Epidermal melanocyte (primary cell): Measurements from ENCODE around the gene TRIM63.
"Not testable (repeated sequence)": the region's sequence is repeated elsewhere in the genome, so short reads cannot be mapped to it uniquely, and the experiment has no call there.

Source experiments
- DNase-seq: peaks from one replicate; pipeline ENCODE4 v3.0.0; 2011; ENCODE audit warnings: low spot score; ENCODE audit not compliant: insufficient read length

The TRIM63 gene

GRCh38 chr1:26067432-26067911 is at the start of gene TRIM63:
Gene TRIM63 (minus strand): TSS chr1:26067630. CDS start chr1:26067494, 136 bp downstream.
- DNase-seq = peak; percentile 95

DNA sequence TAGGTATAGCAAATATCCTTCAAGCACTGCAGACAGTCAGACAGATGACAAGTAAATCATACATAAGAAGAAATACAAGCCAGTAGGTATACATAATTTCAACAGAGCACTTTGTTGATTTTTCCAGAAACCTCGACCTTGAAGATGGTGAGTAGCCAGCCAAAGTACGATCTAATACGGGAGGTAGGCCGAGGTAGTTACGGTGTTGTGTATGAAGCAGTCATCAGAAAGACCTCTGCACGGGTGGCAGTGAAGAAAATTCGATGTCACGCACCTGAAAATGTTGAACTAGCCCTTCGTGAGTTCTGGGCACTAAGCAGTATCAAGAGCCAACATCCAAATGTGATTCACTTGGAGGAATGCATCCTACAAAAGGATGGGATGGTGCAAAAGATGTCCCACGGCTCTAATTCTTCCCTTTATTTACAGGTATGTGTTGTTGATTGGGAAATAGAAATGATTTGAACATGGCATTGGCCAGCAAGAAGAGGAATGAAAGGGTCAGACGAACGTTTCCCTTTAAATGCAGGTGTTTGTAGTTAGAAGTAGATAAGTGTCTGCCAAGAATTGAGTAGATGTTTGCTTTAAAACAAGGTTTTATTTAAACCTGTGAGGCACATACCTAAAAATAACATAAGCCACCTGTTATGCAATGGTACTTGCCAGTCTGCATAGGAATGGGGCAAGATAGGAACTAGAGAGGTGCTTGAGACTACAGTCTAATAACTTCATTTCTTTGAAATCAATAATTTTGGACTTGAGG is 46.9 kb upstream of the TRIM63 start:
- no peak for DNase-seq

DNA sequence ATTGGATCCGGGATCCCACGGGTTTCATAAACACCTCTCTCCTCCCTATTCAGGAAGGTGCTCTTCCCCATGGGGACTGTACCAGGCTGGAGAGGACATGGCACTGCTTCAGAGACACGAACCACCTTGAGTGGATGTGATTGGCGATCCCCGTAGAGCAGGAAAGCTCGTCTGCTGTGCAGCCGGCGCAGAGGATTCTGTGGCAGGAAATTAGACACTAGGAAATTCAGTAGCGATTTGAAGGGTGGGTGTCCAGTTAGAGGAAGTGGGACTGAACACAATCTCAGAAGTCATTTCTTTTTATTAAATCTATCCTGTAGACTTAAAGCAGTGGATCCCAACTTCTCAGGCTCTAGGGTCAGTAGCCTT is 45.0 kb upstream of the TRIM63 start:
- DNase-seq = no peak

DNA sequence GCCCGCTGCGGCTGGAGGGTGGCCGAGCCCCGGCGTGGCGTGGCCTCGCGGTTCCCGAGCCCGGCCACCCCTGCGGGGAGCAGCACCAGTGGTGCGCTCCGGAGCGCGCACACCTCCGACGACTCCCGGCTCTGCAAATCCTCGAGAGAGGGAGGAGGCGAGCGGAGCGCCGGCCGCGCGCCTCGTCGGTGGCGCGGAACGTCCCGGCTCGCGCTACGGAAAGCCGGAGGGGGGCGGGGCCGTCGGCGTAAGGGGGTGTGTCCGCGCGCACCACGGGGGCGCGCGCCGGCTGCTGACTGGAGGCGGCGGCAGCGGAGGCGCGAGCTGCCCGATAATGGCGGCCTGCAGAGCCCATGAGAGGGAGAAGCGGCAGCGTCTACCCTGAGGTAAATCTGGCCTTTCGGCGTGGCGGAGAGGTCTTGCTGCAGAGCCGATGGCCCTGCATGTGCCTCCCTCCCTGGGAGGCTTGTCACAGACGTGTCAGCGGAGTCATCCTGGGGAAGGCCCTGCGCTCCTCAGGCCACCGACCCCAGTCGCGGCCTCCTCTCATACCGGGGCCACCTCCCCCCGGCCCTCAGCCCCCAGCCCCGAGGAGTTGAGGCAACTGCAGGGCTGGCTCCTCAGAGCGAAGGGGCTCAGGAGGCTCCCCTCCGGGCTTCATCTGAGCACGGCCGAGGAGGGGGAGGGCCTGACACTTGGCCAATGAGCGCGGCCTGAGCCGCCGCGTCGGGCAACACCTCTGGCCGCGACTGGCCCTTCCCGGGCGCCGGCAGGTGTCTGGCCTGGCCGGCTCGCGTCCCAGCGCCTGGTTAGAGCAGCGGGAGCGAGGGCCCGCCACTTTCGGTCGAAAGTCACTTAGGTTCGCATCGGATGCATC is 44.3 kb upstream of the TRIM63 start, which contains the start of gene PDIK1L:
TSS of gene PDIK1L (plus strand) at position 295 of the 877 bp plus-strand sequence. CDS start 2,485 bp downstream, outside the sequence.
- peak; percentile 73 for DNase-seq

- DNase-seq = peak; percentile 76
Observed at GRCh38 chr1:26110731-26111529, 43.5 kb upstream of the TRIM63 start.

DNA sequence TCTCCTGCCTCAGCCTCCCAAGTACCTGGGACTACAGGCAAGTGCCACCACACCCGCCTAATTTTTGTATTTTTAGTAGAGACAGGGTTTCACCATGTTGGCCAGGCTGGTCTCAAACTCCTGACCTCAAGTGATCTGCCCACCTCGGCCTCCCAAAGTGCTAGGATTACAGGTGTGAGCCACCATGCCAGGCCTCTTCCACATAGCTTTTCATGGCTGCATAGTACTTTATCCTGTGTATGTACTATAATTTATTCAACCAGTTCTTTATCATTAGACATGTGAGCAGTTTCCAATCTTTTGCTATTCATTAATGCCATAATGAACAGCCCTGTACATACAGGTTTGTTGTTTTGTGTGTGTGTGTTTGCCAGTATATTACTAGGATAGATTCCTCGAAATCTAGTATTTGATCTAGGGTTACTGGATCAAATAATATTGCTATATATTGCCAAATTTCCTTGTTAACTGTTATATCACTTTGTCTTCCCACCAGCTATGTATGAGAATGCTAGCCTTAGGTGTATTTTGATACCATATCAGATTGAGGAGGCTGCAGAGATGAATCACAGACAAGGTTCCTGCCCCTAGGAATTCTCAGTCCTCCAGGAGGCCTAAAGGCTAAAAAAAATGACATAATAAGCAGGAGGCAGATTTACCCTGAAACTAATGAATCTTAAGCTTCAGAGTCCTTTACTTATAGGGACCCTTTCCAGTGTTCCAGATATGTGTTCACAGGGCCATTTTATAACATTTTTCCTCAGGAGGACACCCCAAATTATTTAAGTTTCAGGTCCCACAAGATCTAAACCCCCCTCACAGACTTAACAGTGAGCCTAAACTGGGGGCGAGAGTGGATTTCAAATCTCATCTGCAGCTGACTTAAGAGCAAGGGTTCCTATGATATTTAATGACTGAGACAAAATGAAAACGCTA is 42.1 kb upstream of the TRIM63 start:
- no peak for DNase-seq

DNA sequence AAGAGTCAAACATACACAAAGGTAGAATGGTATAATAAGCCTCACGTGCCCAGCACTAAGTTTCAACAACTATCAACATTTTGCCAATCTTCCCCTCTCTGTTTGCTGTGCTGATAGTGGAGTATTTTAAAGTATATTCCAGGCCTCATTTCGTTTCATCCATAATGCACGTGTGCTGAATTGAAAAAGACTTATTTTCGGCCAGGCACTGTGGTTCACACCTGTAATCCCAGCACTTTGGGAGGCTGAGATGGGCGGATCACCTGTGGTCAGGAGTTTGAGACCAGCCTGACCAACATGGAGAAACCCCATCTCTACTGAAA is 37.8 kb upstream of the TRIM63 start:
- not testable (repeated sequence) for DNase-seq

GRCh38 chr1:26102526-26102925 is 35.1 kb upstream of the TRIM63 start:
- no peak for DNase-seq

DNA sequence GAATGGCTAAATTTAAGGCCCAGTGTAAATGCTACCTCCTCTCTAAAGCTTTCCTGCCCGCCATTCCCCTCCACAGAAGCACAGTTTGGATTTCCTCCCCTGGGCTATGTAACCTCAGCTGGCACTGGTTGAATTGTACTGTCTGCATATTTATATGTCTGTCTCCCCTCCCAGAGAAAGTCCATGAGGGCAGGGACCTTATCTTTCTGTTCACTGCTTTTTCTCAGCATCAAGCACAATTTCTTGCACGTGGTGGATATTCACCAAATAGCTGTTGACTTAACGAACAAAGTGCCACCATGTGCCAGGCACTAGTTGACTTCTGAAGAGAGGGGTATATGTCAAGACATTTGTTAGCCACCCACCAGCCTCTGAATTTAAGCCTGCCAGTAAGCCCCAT is 34.7 kb upstream of the TRIM63 start:
- DNase-seq = no peak

DNA sequence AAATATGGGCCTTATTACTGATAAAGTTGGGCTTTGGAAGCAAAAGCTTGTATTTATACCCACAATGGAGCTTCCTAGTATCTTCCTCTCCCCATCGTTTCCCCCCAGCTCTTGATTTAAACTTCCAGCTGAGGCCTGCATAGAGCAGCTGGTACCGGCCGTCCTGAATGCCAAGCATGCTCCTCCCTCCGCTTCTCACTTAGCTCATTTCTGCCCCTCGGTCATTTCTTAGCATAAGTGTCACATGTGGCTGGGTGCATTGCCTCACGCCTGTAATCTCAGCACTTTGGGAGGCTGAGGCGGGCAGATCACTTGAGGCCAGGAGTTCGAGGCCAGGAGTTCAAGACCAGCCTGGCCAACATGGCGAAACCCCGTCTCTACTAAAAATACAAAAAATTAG is 32.8 kb upstream of the TRIM63 start:
- not testable (repeated sequence) for DNase-seq

DNA sequence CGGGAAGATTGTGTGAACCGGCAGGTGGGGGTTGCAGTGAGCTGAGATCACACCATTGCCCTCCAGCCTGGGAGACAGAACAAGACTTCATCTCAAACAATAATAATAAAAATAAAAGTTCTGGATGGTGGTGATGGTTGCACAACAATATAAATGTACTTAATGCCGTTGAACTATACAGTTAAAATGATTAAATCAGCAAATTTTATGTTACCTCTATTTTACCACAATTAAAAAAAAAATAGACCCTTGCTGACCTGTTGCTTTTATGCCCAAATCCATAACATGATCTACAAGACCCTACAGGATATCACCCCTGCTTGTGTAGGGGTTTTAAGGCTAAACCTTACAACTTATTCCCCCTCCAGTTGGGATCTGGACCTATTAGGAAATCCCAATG is 32.4 kb upstream of the TRIM63 start:
- no peak for DNase-seq

DNA sequence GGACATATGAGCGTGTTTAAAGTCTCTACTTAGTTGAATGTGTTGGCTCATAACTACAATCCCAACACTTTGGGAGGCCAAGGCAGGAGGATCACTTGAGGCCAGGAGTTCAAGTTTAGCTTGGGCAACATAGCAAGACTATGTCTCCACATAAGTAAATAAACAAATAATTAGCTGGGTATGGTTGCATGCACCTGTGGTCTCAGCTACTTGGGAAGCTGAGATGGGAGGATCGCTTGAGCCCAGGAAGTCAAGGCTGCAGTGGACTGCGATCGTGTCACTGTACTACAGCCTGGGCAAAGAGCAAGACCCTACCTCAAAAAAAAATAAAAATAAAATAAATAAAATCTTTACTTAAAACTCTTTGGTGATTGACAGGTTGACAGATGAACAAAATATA is 31.2 kb upstream of the TRIM63 start:
- no peak for DNase-seq

GRCh38 chr1:26097696-26098095 is 30.3 kb upstream of the TRIM63 start:
- no peak for DNase-seq

- DNase-seq = no peak
Observed at GRCh38 chr1:26096471-26096870, 29.0 kb upstream of the TRIM63 start.

- peak; percentile 57 for DNase-seq
Observed at GRCh38 chr1:26094677-26095383, 27.4 kb upstream of the TRIM63 start.

GRCh38 chr1:26094076-26094669 is 26.7 kb upstream of the TRIM63 start:
- no peak for DNase-seq

GRCh38 chr1:26093569-26093968 is 26.1 kb upstream of the TRIM63 start:
- not testable (repeated sequence) for DNase-seq

GRCh38 chr1:26092422-26092821 is 25.0 kb upstream of the TRIM63 start:
- DNase-seq = no peak

GRCh38 chr1:26090893-26091292 is 23.5 kb upstream of the TRIM63 start:
- DNase-seq = no peak
